IMR-90 (cell line): ENCODE measurements around the gene VDAC2. TPM values are rescaled to one million over a fixed set of nuclear protein-coding genes. Genes with fewer than 3 reads are reported as not detected.

ENCODE experiments used
- ATAC-seq: fragments of 200-7000 bp; cut with Tn5 transposase; 2 replicates; pipeline ENCODE4 v1.9.1; 2020; ENCODE audit warnings: low read depth, mild to moderate bottlenecking, moderate library complexity
- BruUV-seq: library from RNA; stranded (reverse); fragments of 400-500 nt; replicated peaks from 2 replicates; lab custom pipeline; 2021; lab: Mats Ljungman, UMichigan
- CTCF ChIA-PET: fragments of 300-600 bp; formaldehyde crosslinking; extraction: SDS; loops from one replicate; lab custom pipeline; 2021; ENCODE audit warnings: antibody characterized with exemption; lab: Yijun Ruan, JAX
- POLR2A ChIA-PET: fragments of 300-600 bp; sonication (Branson Sonifier 250); formaldehyde crosslinking; loops from one replicate; lab custom pipeline; 2022; ENCODE audit warnings: antibody characterized with exemption; ENCODE audit not compliant: unreplicated experiment; lab: Charles Lee
- DNase-seq: peaks from one replicate; pipeline ENCODE4 v3.0.0; 2013
- H2AFZ ChIP-seq: replicated peaks from 2 replicates; pipeline ENCODE3; 2013; ENCODE audit warnings: low read length, mild to moderate bottlenecking; ENCODE audit not compliant: poor library complexity
- H2AK5ac ChIP-seq: 2 replicates; pipeline ENCODE4 v1.6.1; 2013; ENCODE audit warnings: low read depth, low read length, inconsistent platforms
- H2AK9ac ChIP-seq: replicated peaks from 2 replicates; pipeline ENCODE3; 2013; ENCODE audit warnings: mild to moderate bottlenecking, low read depth, low read length, moderate library complexity; ENCODE audit not compliant: poor library complexity
- H2BK120ac ChIP-seq: 2 replicates; pipeline ENCODE4 v1.6.1; 2013; ENCODE audit warnings: low read depth, low read length, inconsistent platforms
- H2BK15ac ChIP-seq: 3 replicates; pipeline ENCODE4 v1.6.1; 2013; ENCODE audit warnings: low read depth, low read length, inconsistent platforms
- H2BK20ac ChIP-seq: 2 replicates; pipeline ENCODE4 v1.6.1; 2013; ENCODE audit warnings: low read depth, mild to moderate bottlenecking, inconsistent platforms, low read length, moderate library complexity
- H2BK5ac ChIP-seq: 2 replicates; pipeline ENCODE4 v1.6.1; 2013; ENCODE audit warnings: mild to moderate bottlenecking, low read depth, low read length, inconsistent platforms; ENCODE audit not compliant: poor library complexity, severe bottlenecking
- H3K14ac ChIP-seq: replicated peaks from 2 replicates; pipeline ENCODE4 v1.6.1; 2013; ENCODE audit warnings: low read depth, low read length, inconsistent platforms
- H3K18ac ChIP-seq: 2 replicates; pipeline ENCODE4 v1.6.1; 2013; ENCODE audit warnings: low read depth, low read length, control low read depth
- H3K23ac ChIP-seq: 2 replicates; pipeline ENCODE4 v1.6.1; 2013; ENCODE audit warnings: low read depth, low read length, inconsistent platforms
- H3K27ac ChIP-seq: 2 replicates; pipeline ENCODE4 v1.5.1; 2013; ENCODE audit warnings: mild to moderate bottlenecking, control low read depth, low read length; ENCODE audit not compliant: insufficient read depth
- H3K27me3 ChIP-seq: 2 replicates; pipeline ENCODE4 v1.6.1; 2013; ENCODE audit warnings: low read length; ENCODE audit not compliant: control insufficient read depth, insufficient read depth
- H3K36me3 ChIP-seq: 2 replicates; pipeline ENCODE4 v1.6.1; 2013; ENCODE audit warnings: low read length, mixed read lengths; ENCODE audit not compliant: control insufficient read depth, insufficient read depth
- H3K4ac ChIP-seq: 2 replicates; pipeline ENCODE4 v1.6.1; 2013; ENCODE audit warnings: low read depth, low read length, inconsistent platforms
- H3K4me1 ChIP-seq: 2 replicates; pipeline ENCODE4 v1.6.1; 2013; ENCODE audit warnings: low read length, mixed read lengths; ENCODE audit not compliant: control insufficient read depth, insufficient read depth
- H3K4me2 ChIP-seq: 2 replicates; pipeline ENCODE4 v1.6.1; 2013; ENCODE audit warnings: low read depth, mild to moderate bottlenecking, control low read depth, low read length, moderate library complexity
- H3K4me3 ChIP-seq: 2 replicates; pipeline ENCODE4 v1.5.1; 2013; ENCODE audit warnings: low read depth, mild to moderate bottlenecking, control low read depth, low read length, moderate library complexity; ENCODE audit not compliant: insufficient read depth
- H3K56ac ChIP-seq: 2 replicates; pipeline ENCODE4 v1.6.1; 2013; ENCODE audit warnings: low read length, inconsistent platforms; ENCODE audit not compliant: insufficient read depth; ENCODE audit errors: extremely low read depth
- H3K79me1 ChIP-seq, 2 experiments: 2 replicates each; pipeline ENCODE4 v1.6.1; 2013; ENCODE audit warnings: low read length in 2 of 2, inconsistent platforms in 1 of 2, low read depth in 1 of 2
- H3K9ac ChIP-seq: 2 replicates; pipeline ENCODE4 v1.6.1; 2013; ENCODE audit warnings: low read depth, low read length, control low read depth
- H3K9me1 ChIP-seq: 2 replicates; pipeline ENCODE4 v1.6.1; 2013; ENCODE audit warnings: low read length, inconsistent platforms; ENCODE audit not compliant: insufficient read depth
- H3K9me3 ChIP-seq: 2 replicates; pipeline ENCODE4 v1.6.1; 2013; ENCODE audit warnings: low read length; ENCODE audit not compliant: control insufficient read depth, insufficient read depth
- H4K20me1 ChIP-seq: 2 replicates; pipeline ENCODE4 v1.6.1; 2013; ENCODE audit warnings: low read length, inconsistent platforms; ENCODE audit not compliant: insufficient read depth
- H4K5ac ChIP-seq: 2 replicates; pipeline ENCODE4 v1.6.1; 2013; ENCODE audit warnings: mild to moderate bottlenecking, low read depth, low read length, control low read depth
- H4K8ac ChIP-seq, 2 experiments: 2 replicates each; pipeline ENCODE4 v1.6.1; 2013; ENCODE audit warnings: low read depth in 2 of 2, low read length in 2 of 2, control low read depth in 1 of 2, inconsistent platforms in 1 of 2
- H4K91ac ChIP-seq: 2 replicates; pipeline ENCODE4 v1.6.1; 2013; ENCODE audit warnings: low read depth, low read length, inconsistent platforms; ENCODE audit not compliant: insufficient read depth
- CHD1 ChIP-seq: IDR thresholded peaks from 2 replicates; pipeline ENCODE4 v1.6.1; 2012; ENCODE audit warnings: low read depth, low read length, improper control_type of control experiment
- MAZ ChIP-seq: IDR thresholded peaks from 2 replicates; pipeline ENCODE4 v1.6.1; 2012; ENCODE audit warnings: low read depth, mild to moderate bottlenecking, low read length, improper control_type of control experiment, moderate library complexity, borderline replicate concordance
- RCOR1 ChIP-seq: IDR thresholded peaks from 2 replicates; pipeline ENCODE4 v1.6.1; 2012; ENCODE audit warnings: mild to moderate bottlenecking, low read length, improper control_type of control experiment; ENCODE audit not compliant: insufficient replicate concordance
- RFX5 ChIP-seq: IDR thresholded peaks from 2 replicates; pipeline ENCODE4 v1.8.0; 2012; ENCODE audit warnings: low read depth, mild to moderate bottlenecking, low read length, moderate library complexity
- SMC3 ChIP-seq: fragments of 150-350 bp; IDR thresholded peaks from 2 replicates; pipeline ENCODE4 v1.6.1; 2016; ENCODE audit warnings: low read depth, mild to moderate bottlenecking, antibody characterized with exemption, low read length, moderate library complexity
- WGBS, 2 experiments: methylation state at CpG; one replicate each; pipeline versions ENCODE4 v1.1.5 to v1.1.7; 2013; ENCODE audit warnings: missing lambda C conversion rate in 2 of 2; ENCODE audit not compliant: insufficient read length in 1 of 2; ENCODE audit errors: extremely low coverage in 2 of 2; 5-methylcytosine and 5-hydroxymethylcytosine counted together
- dilution Hi-C: fragments of 300-500 bp; cut with HindIII; formaldehyde crosslinking; loops from one replicate; pipeline ENCODE4 v1.14.3; 2018; ENCODE audit warnings: low sequenced_read_pairs; ENCODE audit not compliant: unreplicated experiment
- in situ Hi-C: fragments of 300-500 bp; cut with MboI; formaldehyde crosslinking; loops from 3 replicates; pipeline ENCODE4 v1.14.3; 2019; ENCODE audit warnings: low sequenced_read_pairs, inconsistent platforms, mixed read lengths
- intact Hi-C: fragments of 100-400 bp; cut with micrococcal nuclease; formaldehyde crosslinking; loops from 2 replicates; pipeline ENCODE4 v1.10.0; 2022
- polyA plus RNA-seq, 3 experiments: library from polyadenylated mRNA; depleted of rRNA; stranded (reverse); fragments of >200 nt; gene quantifications; 2 replicates each; pipeline ENCODE4 v1.2.3, GENCODE V29; 2012; ENCODE audit warnings: low replicate concordance in 1 of 3
- total RNA-seq: library from RNA; depleted of rRNA; stranded (reverse); fragments of >200 nt; gene quantifications from 2 replicates; pipeline ENCODE4 v1.2.3, GENCODE V29; 2012

VDAC2 gene
- total and polyA plus RNA-seq, 2 of the 4 experiments (the other 2 are of a cell fraction): 122 to 139 TPM

DNA sequence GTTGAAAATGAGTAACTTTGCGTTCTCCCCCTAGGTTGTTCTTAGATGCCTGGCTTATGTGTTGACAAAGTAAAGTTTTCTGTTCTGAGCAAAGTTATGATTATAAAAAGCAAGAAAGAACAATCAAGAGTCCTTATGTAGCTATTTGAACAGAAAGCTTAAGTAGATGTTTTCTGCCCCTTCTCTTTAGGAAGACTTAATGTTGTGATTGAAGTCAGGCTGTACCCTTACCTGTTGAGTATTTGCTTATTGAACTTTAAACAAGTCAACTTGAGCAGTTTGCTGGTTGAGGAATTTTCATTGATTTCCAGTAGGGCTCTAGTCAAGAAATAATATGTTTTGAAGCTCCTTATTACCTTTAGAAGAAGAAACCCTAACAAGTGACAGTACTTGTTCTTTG is 33.9 kb upstream of the VDAC2 start:
- Histone ChIP-seq H4K91ac (no peak overlapping the region), H3K27ac (no peak overlapping the region), H3K9ac (no peak overlapping the region), H3K9me1 (0 out of 2 replicates have a peak, but pooled peaks cover 2% of the 10 kb centered on the region), H3K18ac (no peak overlapping the region), H3K4me3 (no peak overlapping the region), H3K9me3 (no peaks in the 10 kb centered on the region), H2BK15ac (no peak overlapping the region), H4K5ac (no peak overlapping the region), H2BK20ac (no peak overlapping the region), H3K27me3 (no peaks in the 10 kb centered on the region), H2AFZ (no peak overlapping the region), H3K4ac (no peak overlapping the region), H3K79me1 (peaks cover 16 to 33% of the 10 kb centered on the region in 2 experiments), H2BK5ac (no peak overlapping the region), H2BK120ac (no peak overlapping the region), H2AK5ac (no peak overlapping the region), H3K4me2 (no peak overlapping the region), H2AK9ac (no peak overlapping the region), H3K36me3 (peaks cover 16% of the 10 kb centered on the region), H3K23ac (no peak overlapping the region), H4K20me1 (0 out of 2 replicates have a peak, but pooled peaks cover 4% of the 10 kb centered on the region), H3K14ac (no peak overlapping the region), H3K56ac (no peak overlapping the region), H4K8ac (no peak overlapping the region), H3K4me1 (peaks cover 10% of the 10 kb centered on the region)
- ChIA-PET POLR2A (no interaction called here), CTCF (no interaction called here)
- TF ChIP-seq MAZ: no peak
- TF ChIP-seq RCOR1: no peak
- no peak for TF ChIP-seq CHD1
- TF ChIP-seq SMC3: no peak
- TF ChIP-seq RFX5: no peak
- intact Hi-C loops: loop anchor here (5.0 kb wide), 1 partner anchor 49 kb away; no protein-coding TSS in a partner anchor
- WGBS, 2 experiments: no CpG with 5 or more reads among the region's 1 CpG
- ATAC-seq (no peak), DNase-seq (no peak)
- dilution Hi-C loops: no loop called here
- no TSS peak for BruUV-seq
- in situ Hi-C loops: no loop called here
